ENCODE data around the gene RPL22L1.
A peak's percentile ranks its signal among the peaks of the same experiment; 100 is the strongest.
"Not testable (repeated sequence)": the region's sequence is repeated elsewhere in the genome, so short reads cannot be mapped to it uniquely, and the experiment has no call there.

RPL22L1 gene

GRCh38 chr3:170869645-170870593 is at the start of gene RPL22L1:
Gene RPL22L1 (minus strand): TSS chr3:170870195. CDS start chr3:170870167, 28 bp downstream.
- DNase-seq: peak; percentile 64

- DNase-seq: no peak
Measured at GRCh38 chr3:170918715-170919114, 48.7 kb upstream of the RPL22L1 start.

- no peak for DNase-seq
Measured at GRCh38 chr3:170914690-170915089, 44.7 kb upstream of the RPL22L1 start.

GRCh38 chr3:170914212-170914611 is 44.2 kb upstream of the RPL22L1 start:
- DNase-seq: no peak

GRCh38 chr3:170911051-170911450 is 41.1 kb upstream of the RPL22L1 start:
- no peak for DNase-seq

- no peak for DNase-seq
Measured at GRCh38 chr3:170910542-170910941, 40.5 kb upstream of the RPL22L1 start.

GRCh38 chr3:170909129-170909903 is 39.3 kb upstream of the RPL22L1 start:
- no peak for DNase-seq

- peak; percentile 94 for DNase-seq
Measured at GRCh38 chr3:170908235-170909116, 38.5 kb upstream of the RPL22L1 start, which contains the start of gene EIF5A2. Gene EIF5A2 (minus strand): TSS chr3:170908637. CDS start chr3:170907806, 831 bp downstream.

- peak; percentile 27 for DNase-seq
Measured at GRCh38 chr3:170907637-170908234, 37.7 kb upstream of the RPL22L1 start.

- no peak for DNase-seq
Measured at GRCh38 chr3:170905862-170906261, 35.9 kb upstream of the RPL22L1 start.

GRCh38 chr3:170903123-170903522 is 33.1 kb upstream of the RPL22L1 start:
- no peak for DNase-seq

GRCh38 chr3:170899455-170899854 is 29.5 kb upstream of the RPL22L1 start:
- no peak for DNase-seq

GRCh38 chr3:170897978-170898377 is 28.0 kb upstream of the RPL22L1 start:
- DNase-seq: no peak

GRCh38 chr3:170897199-170897598 is 27.2 kb upstream of the RPL22L1 start:
- not testable (repeated sequence) for DNase-seq

GRCh38 chr3:170896781-170897180 is 26.8 kb upstream of the RPL22L1 start:
- no peak for DNase-seq

GRCh38 chr3:170896333-170896732 is 26.3 kb upstream of the RPL22L1 start:
- not testable (repeated sequence) for DNase-seq

- DNase-seq: no peak
Measured at GRCh38 chr3:170893895-170894294, 23.9 kb upstream of the RPL22L1 start.

GRCh38 chr3:170889630-170890029 is 19.6 kb upstream of the RPL22L1 start:
- no peak for DNase-seq

GRCh38 chr3:170889132-170889531 is 19.1 kb upstream of the RPL22L1 start:
- no peak for DNase-seq

- DNase-seq: not testable (repeated sequence)
Measured at GRCh38 chr3:170884109-170884930, 14.3 kb upstream of the RPL22L1 start.

- DNase-seq: not testable (repeated sequence)
Measured at GRCh38 chr3:170878688-170879087, 8.7 kb upstream of the RPL22L1 start.

All from 8988T (cell line).